Fibroblast of mammary gland (primary cell): ENCODE results near the gene GNAI1.
A peak's percentile ranks its signal among the peaks of the same experiment; 100 is the strongest.

Source experiments
- DNase-seq: peaks from one replicate; pipeline ENCODE4 v3.0.0-alpha.2; 2010; ENCODE audit warnings: low read depth
- H3K4me3 ChIP-seq: 2 replicates; pipeline ENCODE4 v1.5.1; 2011; ENCODE audit warnings: low read depth, mild to moderate bottlenecking, low read length, moderate library complexity; ENCODE audit not compliant: control insufficient read depth
- CTCF ChIP-seq: conservative IDR thresholded peaks from 2 replicates; pipeline ENCODE4 v1.5.1; 2011; ENCODE audit warnings: low read depth, low read length, inconsistent platforms; ENCODE audit not compliant: control insufficient read depth, insufficient read depth

The GNAI1 gene

GRCh38 chr7:80097756-80098155, 36.9 kb upstream of the GNAI1 start:
- no peak overlapping the region for H3K4me3 ChIP-seq
- DNase-seq = peak; percentile 31
- no peak for TF ChIP-seq CTCF

GRCh38 chr7:80098795-80099194, 35.8 kb upstream of the GNAI1 start:
- DNase-seq = no peak
- H3K4me3 ChIP-seq = no peak overlapping the region
- TF ChIP-seq CTCF = peak; percentile 34

GRCh38 chr7:80100254-80100653, 34.4 kb upstream of the GNAI1 start:
- H3K4me3 ChIP-seq = no peak overlapping the region
- no peak for DNase-seq
- TF ChIP-seq CTCF = no peak

GRCh38 chr7:80105701-80106408, 28.8 kb upstream of the GNAI1 start:
- no peak overlapping the region for H3K4me3 ChIP-seq
- TF ChIP-seq CTCF = no peak
- DNase-seq = no peak

- DNase-seq = no peak
- no peak for TF ChIP-seq CTCF
- no peak overlapping the region for H3K4me3 ChIP-seq
Measured at GRCh38 chr7:80106498-80107113, 28.0 kb upstream of the GNAI1 start.

GRCh38 chr7:80107278-80107677, 27.4 kb upstream of the GNAI1 start:
- no peak for TF ChIP-seq CTCF
- H3K4me3 ChIP-seq = no peak overlapping the region
- DNase-seq = no peak
